Liver (tissue), 9 donors: ENCODE measurements around the gene FBXL13. TPM values are rescaled to one million over a fixed set of nuclear protein-coding genes. Genes with fewer than 3 reads are reported as not detected.

ENCODE experiments used
- DNase-seq: peaks from one replicate; pipeline ENCODE4 v3.0.0-alpha.2; 2017; ENCODE audit warnings: low spot score
- H3K27ac ChIP-seq, 2 donors: one replicate each; pipeline ENCODE4 v1.7.0; 2013; ENCODE audit warnings: inconsistent platforms in 2 of 2, low read length in 2 of 2, control low read depth in 1 of 2, low read depth in 1 of 2, mild to moderate bottlenecking in 1 of 2
- H3K27me3 ChIP-seq, 4 donors: one replicate each; pipeline versions ENCODE4 v1.6.1 to v1.7.0; 2013; ENCODE audit warnings: low read length in 3 of 4, inconsistent platforms in 1 of 4, mild to moderate bottlenecking in 1 of 4, moderate library complexity in 1 of 4; ENCODE audit not compliant: control insufficient read depth in 4 of 4, insufficient read depth in 4 of 4
- H3K36me3 ChIP-seq, 4 donors: one replicate each; pipeline versions ENCODE4 v1.6.1 to v1.7.0; 2013; ENCODE audit warnings: low read length in 3 of 4, mild to moderate bottlenecking in 3 of 4, low read depth in 1 of 4, moderate library complexity in 1 of 4; ENCODE audit not compliant: control insufficient read depth in 4 of 4, insufficient read depth in 3 of 4
- H3K4me1 ChIP-seq, 4 donors: one replicate each; pipeline versions ENCODE4 v1.6.1 to v1.7.0; 2013; ENCODE audit warnings: low read length in 3 of 4, mild to moderate bottlenecking in 3 of 4, moderate library complexity in 1 of 4; ENCODE audit not compliant: control insufficient read depth in 4 of 4, insufficient read depth in 4 of 4
- H3K4me3 ChIP-seq, 3 donors: one replicate each; pipeline versions ENCODE4 v1.6.1 to v1.7.0; 2013; ENCODE audit warnings: low read length in 3 of 3, control low read depth in 1 of 3, low read depth in 1 of 3, mild to moderate bottlenecking in 1 of 3
- H3K9ac ChIP-seq, 2 donors: one replicate each; pipeline ENCODE4 v1.7.0; 2013; ENCODE audit warnings: low read length in 2 of 2, mild to moderate bottlenecking in 2 of 2, moderate library complexity in 2 of 2, control low read depth in 1 of 2, low read depth in 1 of 2
- H3K9me3 ChIP-seq, 4 donors: one replicate each; pipeline versions ENCODE4 v1.6.1 to v1.7.0; 2013; ENCODE audit warnings: low read length in 3 of 4; ENCODE audit not compliant: control insufficient read depth in 4 of 4
- ATF3 ChIP-seq: IDR thresholded peaks from 2 replicates; pipeline ENCODE4 v1.6.1; 2016; ENCODE audit warnings: antibody characterized with exemption
- CTCF ChIP-seq: fragments of 150-350 bp; IDR thresholded peaks from 2 replicates; pipeline ENCODE4 v1.5.1; 2017; ENCODE audit warnings: improper control_type of control experiment, low read depth, low read length; ENCODE audit not compliant: missing input control
- EGR1 ChIP-seq, 2 donors: IDR thresholded peaks; 2 replicates each; pipeline ENCODE4 v1.6.1; 2016 to 2018; ENCODE audit warnings: antibody characterized with exemption in 2 of 2, low read depth in 2 of 2
- FOXA1 ChIP-seq: IDR thresholded peaks from 2 replicates; pipeline ENCODE4 v1.6.1; 2016; ENCODE audit warnings: antibody characterized with exemption
- FOXA2 ChIP-seq: IDR thresholded peaks from 2 replicates; pipeline ENCODE4 v1.6.1; 2016; ENCODE audit warnings: antibody characterized with exemption
- GABPA ChIP-seq, 2 donors: IDR thresholded peaks in 1 of 2; conservative IDR thresholded peaks in 1 of 2; 2 replicates each; pipeline ENCODE4 v1.6.1; 2016; ENCODE audit warnings: antibody characterized with exemption in 2 of 2, mild to moderate bottlenecking in 1 of 2, moderate library complexity in 1 of 2
- HNF4A ChIP-seq, 2 donors: conservative IDR thresholded peaks; 2 replicates each; pipeline ENCODE4 v1.6.1; 2016; ENCODE audit warnings: antibody characterized with exemption in 2 of 2, mild to moderate bottlenecking in 2 of 2
- HNF4G ChIP-seq: IDR thresholded peaks from 2 replicates; pipeline ENCODE4 v1.6.1; 2016; ENCODE audit warnings: antibody characterized with exemption
- JUND ChIP-seq, 2 donors: IDR thresholded peaks; 2 replicates each; pipeline ENCODE4 v1.6.1; 2016; ENCODE audit warnings: antibody characterized with exemption in 2 of 2
- MAX ChIP-seq: IDR thresholded peaks from 2 replicates; pipeline ENCODE4 v1.6.1; 2016; ENCODE audit warnings: antibody characterized with exemption
- NR2F2 ChIP-seq: IDR thresholded peaks from 2 replicates; pipeline ENCODE4 v1.6.1; 2016; ENCODE audit warnings: antibody characterized with exemption
- REST ChIP-seq: IDR thresholded peaks from 2 replicates; pipeline ENCODE4 v1.6.1; 2016; ENCODE audit warnings: antibody characterized with exemption, mild to moderate bottlenecking
- RXRA ChIP-seq, 2 donors: IDR thresholded peaks; 2 replicates each; pipeline ENCODE4 v1.6.1; 2017 to 2018; ENCODE audit warnings: antibody characterized with exemption in 2 of 2, mild to moderate bottlenecking in 1 of 2
- SP1 ChIP-seq: IDR thresholded peaks from 2 replicates; pipeline ENCODE4 v1.6.1; 2018; ENCODE audit warnings: antibody characterized with exemption, mild to moderate bottlenecking
- TAF1 ChIP-seq: conservative IDR thresholded peaks from 2 replicates; pipeline ENCODE4 v1.6.1; 2016; ENCODE audit warnings: antibody characterized with exemption, mild to moderate bottlenecking
- ZBTB33 ChIP-seq: IDR thresholded peaks from 2 replicates; pipeline ENCODE4 v1.6.1; 2016; ENCODE audit warnings: antibody characterized with exemption
- WGBS: extraction: QIAGEN DNeasy Blood & Tissue Kit; methylation state at CpG from one replicate; pipeline ENCODE4 v1.1.7; 2013; 5-methylcytosine and 5-hydroxymethylcytosine counted together
- polyA plus RNA-seq, 2 donors: library from polyadenylated mRNA; stranded (reverse) in 1 of 2; unstranded in 1 of 2; fragments of 200-250 nt in 1 of 2; fragments of >200 nt in 1 of 2; fragmentation: Nextera tagmentation in 1 of 2; extraction: Ambion mirVana in 1 of 2; gene quantifications; one replicate each; pipeline versions ENCODE4 v1.2.1 to v1.2.3, GENCODE V29; 2013 to 2015
- total RNA-seq, 2 donors: library from RNA; depleted of rRNA; stranded (reverse); fragments of >200 nt; gene quantifications; one replicate each; pipeline ENCODE4 v1.2.3, GENCODE V29; 2014
- donor health status: healthy.
- donor health status: healthy.
- donor health status: healthy.
- donor health status: healthy.
- donor health status: healthy.

FBXL13 gene
- total and polyA plus RNA-seq, 4 donors = 0.03 to 0.75 (median 0.70) TPM; not detected in 1

- TF ChIP-seq REST (no peak), HNF4A (conservative IDR thresholded peaks at IDR 0.05) (no peak), MAX (no peak), FOXA2 (no peak), RXRA (IDR thresholded peaks at IDR 0.05) (no peak), ATF3 (no peak), TAF1 (no peak)
Measured at GRCh38 chr7:102916426-102916825, 158.2 kb downstream of the FBXL13 start (continued).

- TF ChIP-seq CTCF (no peak), FOXA2 (no peak), NR2F2 (no peak), GABPA (IDR thresholded peaks at IDR 0.05 in 1 of 2, conservative IDR thresholded peaks at IDR 0.05 in 1 of 2) (no peak), TAF1 (no peak), RXRA (IDR thresholded peaks at IDR 0.05) (no peak), JUND (IDR thresholded peaks at IDR 0.05) (no peak), HNF4A (conservative IDR thresholded peaks at IDR 0.05) (no peak), ZBTB33 (no peak), SP1 (no peak), ATF3 (no peak), HNF4G (no peak), EGR1 (IDR thresholded peaks at IDR 0.05; ENCODE audit: low read depth in 2 of 2) (no peak), REST (no peak), FOXA1 (no peak)
- Histone ChIP-seq H3K4me1 (no peaks in the 10 kb centered on the region), H3K4me3 (no peak overlapping the region), H3K9ac (no peak overlapping the region), H3K27me3 (no peaks in the 10 kb centered on the region), H3K36me3 (no peaks in the 10 kb centered on the region), H3K27ac (no peak overlapping the region), H3K9me3 (no peaks in the 10 kb centered on the region)
- DNase-seq = no peak
- WGBS = 87% methylated on average over 8 of the region's 8 CpGs
Measured at GRCh38 chr7:102914585-102914984, 160.0 kb downstream of the FBXL13 start.
